ENCODE measurements around the gene GP1BA.
"Not testable (repeated sequence)": the region's sequence is repeated elsewhere in the genome, so short reads cannot be mapped to it uniquely, and the experiment has no call there.

GP1BA gene

DNA sequence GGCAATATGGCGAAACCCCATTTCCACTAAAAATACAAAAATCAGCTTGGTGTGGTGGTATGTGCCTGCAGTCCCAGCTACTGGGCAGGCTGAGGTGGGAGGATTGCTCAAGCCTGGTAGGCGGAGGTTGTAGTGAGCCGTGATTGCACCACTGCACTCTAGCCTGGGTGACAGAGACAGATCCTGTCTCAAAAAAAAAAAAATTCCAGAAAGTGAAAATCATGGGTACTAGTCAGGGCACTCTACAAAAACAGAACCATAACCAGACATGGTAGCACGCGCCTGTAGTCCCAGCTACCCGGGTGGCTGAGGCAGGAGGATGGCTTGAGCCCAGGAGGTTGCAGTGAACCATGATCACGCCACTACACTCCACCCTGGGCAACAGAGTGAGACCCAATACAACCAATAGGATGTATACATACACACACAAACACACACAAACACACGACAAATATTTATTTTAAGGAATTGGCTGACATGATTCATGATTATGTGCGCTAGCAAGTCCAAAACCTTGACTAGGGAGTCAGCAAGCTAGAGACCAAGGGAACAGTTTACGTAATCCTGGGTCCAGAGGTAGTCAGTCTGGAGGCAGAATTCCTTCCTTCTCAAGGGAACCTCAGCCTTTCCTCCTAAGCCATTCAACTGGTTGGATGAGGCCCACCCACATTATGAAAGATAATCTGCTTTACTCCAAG, 11.6 kb upstream of the GP1BA start:
- no peak for DNase-seq (ENCODE audit: extremely low read depth, low read depth)
- no peak for TF ChIP-seq CTCF (IDR thresholded peaks at IDR 0.05; ENCODE audit: low read depth, low read length)

DNA sequence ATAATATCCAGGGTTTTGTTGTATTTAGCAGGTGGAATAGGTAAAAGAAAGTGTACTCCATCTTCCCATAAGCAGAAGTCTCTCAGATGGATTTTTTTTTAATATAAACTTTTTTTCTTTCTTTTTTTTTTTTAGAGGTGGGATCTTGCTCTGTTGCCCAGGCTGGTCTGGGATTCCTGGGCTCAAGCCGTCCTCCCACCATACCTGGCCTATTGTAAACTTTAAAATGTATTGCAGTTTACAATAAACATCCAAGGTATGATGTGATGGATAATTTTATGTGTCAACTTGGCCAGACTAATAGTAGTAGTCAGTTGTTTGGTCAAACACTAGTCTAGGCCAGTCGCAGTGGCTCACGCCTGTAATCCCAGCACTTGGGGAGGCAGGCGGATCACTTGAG, 10.8 kb upstream of the GP1BA start:
- no peak for DNase-seq (ENCODE audit: extremely low read depth, low read depth)
- no peak for TF ChIP-seq CTCF (IDR thresholded peaks at IDR 0.05; ENCODE audit: low read depth, low read length)

DNA sequence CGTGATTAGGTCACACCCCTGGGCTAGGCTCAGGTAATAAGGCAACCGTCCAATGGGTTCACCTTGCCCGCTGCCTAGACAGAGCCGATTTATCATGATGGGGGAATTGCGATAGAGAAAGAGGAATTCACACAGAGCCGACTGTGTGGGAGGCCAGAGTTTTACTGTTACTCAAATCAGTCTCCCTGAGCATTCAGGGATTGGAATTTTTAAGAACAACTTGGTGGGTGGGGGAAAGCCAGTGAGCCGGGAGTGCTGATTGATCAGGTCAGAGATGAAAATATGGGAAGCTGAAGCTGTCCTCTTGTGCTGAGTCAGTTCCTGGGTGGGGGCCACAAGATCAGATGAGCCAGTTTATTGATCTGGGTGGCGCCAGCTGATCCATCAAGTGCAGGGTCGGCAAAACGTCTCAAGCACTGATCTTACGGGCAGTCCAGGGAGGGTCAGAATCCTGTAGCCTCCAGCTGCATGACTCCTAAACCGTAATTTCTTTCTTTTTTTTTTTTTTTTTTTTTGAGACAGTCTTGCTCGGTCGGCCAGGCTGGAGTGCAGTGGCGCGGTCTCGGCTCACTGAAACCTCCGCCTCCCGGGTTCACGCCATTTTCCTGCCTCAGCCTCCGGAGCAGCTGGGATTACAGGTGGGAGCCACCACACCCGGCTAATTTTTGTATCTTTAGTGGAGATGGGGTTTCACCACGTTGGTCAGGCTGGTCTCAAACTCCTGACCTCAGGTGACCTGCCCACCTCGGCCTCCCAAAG, 5.3 kb upstream of the GP1BA start:
- not testable (repeated sequence) for DNase-seq (ENCODE audit: extremely low read depth, low read depth)

GRCh38 chr17:4928881-4929280, 3.2 kb upstream of the GP1BA start:
- TF ChIP-seq CTCF (IDR thresholded peaks at IDR 0.05; ENCODE audit: low read depth, low read length), result no peak
- no peak for DNase-seq (ENCODE audit: extremely low read depth, low read depth)

DNA sequence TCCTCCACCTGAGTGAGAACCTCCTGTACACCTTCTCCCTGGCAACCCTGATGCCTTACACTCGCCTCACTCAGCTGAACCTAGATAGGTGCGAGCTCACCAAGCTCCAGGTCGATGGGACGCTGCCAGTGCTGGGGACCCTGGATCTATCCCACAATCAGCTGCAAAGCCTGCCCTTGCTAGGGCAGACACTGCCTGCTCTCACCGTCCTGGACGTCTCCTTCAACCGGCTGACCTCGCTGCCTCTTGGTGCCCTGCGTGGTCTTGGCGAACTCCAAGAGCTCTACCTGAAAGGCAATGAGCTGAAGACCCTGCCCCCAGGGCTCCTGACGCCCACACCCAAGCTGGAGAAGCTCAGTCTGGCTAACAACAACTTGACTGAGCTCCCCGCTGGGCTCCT, 679 bp downstream of the GP1BA start:
- no peak for TF ChIP-seq CTCF (IDR thresholded peaks at IDR 0.05; ENCODE audit: low read depth, low read length)
- no peak for DNase-seq (ENCODE audit: extremely low read depth, low read depth)

DNA sequence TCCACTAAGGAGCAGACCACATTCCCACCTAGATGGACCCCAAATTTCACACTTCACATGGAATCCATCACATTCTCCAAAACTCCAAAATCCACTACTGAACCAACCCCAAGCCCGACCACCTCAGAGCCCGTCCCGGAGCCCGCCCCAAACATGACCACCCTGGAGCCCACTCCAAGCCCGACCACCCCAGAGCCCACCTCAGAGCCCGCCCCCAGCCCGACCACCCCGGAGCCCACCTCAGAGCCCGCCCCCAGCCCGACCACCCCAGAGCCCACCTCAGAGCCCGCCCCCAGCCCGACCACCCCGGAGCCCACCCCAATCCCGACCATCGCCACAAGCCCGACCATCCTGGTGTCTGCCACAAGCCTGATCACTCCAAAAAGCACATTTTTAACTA, 1.6 kb downstream of the GP1BA start:
- no peak for TF ChIP-seq CTCF (IDR thresholded peaks at IDR 0.05; ENCODE audit: low read depth, low read length)
- no peak for DNase-seq (ENCODE audit: extremely low read depth, low read depth)

GRCh38 chr17:4934173-4934979, 2.3 kb downstream of the GP1BA start:
- no peak for DNase-seq (ENCODE audit: extremely low read depth, low read depth)
- TF ChIP-seq CTCF (IDR thresholded peaks at IDR 0.05; ENCODE audit: low read depth, low read length), result peak; percentile 28

Measured in AG09319 (cell line).